Measurements from ENCODE around the gene PTPRN2. TPM values are rescaled to one million over a fixed set of nuclear protein-coding genes. Genes with fewer than 3 reads are reported as not detected.

Gene PTPRN2
- total RNA-seq, 1 donor from 2014 or later: 32.2 TPM

DNA sequence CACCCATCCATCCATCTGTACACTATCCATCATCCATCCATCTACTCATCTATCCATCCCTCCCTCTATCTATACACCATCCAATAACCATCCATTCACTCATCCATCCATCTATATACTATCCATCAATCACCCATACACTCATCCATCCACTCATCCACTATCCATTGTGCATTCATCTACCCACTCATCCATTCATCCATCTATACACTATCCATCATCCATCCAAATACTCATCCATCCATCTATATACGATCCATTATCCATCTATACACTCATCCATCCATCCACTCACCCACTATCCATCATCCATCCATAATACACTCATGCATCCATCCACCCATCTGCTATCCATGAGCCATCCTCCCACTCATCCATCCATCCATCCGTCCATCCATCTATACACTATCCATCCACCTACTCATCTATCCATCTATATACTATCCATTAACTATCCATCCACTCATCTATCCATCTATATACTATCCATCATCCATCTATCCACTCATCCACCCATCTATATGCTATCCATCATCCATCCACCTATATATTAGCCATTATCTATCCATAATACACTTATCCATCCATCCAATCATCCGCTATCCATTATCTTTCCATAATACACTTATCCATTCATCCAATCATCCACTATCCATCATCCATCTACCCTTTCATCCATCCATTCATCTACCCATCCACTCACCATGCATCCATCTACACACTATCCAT, 765.5 kb downstream of the PTPRN2 start:
- no peak for TF ChIP-seq CTCF (conservative IDR thresholded peaks at IDR 0.05)
- H3K4me1 Mint-ChIP-seq: peaks cover 11% of the 10 kb centered on the region
- no peak overlapping the region for H3K27ac Mint-ChIP-seq (ENCODE audit: unreplicated experiment)
- H3K4me3 Mint-ChIP-seq: no peak overlapping the region
- H3K9me3 Mint-ChIP-seq: no peaks in the 10 kb centered on the region
- H3K36me3 Mint-ChIP-seq (ENCODE audit: low read depth): no peaks in the 10 kb centered on the region
- DNase-seq (ENCODE audit: low read depth, low spot score): no peak
- no peaks in the 10 kb centered on the region for H3K27me3 Mint-ChIP-seq (ENCODE audit: low read depth)

DNA sequence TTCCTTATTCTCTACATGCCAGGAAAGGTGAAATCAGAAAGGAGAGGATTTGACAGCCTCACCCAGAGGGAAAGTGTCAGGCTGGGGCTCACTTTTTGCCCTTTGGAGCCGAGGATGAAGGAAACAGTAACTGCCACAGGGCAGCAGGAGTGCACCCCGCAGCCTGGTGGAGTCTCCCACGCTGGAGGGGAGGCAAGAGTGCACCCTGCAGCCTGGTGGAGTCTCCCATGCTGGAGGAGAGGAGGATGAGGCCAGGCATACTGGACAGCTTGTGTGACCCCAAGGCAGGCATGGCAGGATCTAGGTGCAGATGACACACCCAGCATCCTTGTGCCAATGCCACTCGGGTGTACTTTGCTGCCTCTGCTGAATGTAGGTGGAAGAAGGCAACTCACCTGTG, 766.8 kb downstream of the PTPRN2 start:
- H3K4me3 Mint-ChIP-seq: no peak overlapping the region

GRCh38 chr7:157819455-157819807, 768.2 kb downstream of the PTPRN2 start:
- Mint-ChIP-seq H3K4me3 (no peak overlapping the region), H3K4me1 (peaks cover 29% of the 10 kb centered on the region), H3K9me3 (no peaks in the 10 kb centered on the region), H3K36me3 (ENCODE audit: low read depth) (no peaks in the 10 kb centered on the region), H3K27ac (ENCODE audit: unreplicated experiment) (no peak overlapping the region), H3K27me3 (ENCODE audit: low read depth) (no peaks in the 10 kb centered on the region)
- no peak for DNase-seq (ENCODE audit: low read depth, low spot score)
- no peak for TF ChIP-seq CTCF (conservative IDR thresholded peaks at IDR 0.05)

More for the DNA sequence above, 766.8 kb downstream of the PTPRN2 start:
- Mint-ChIP-seq H3K27me3 (ENCODE audit: low read depth) (no peaks in the 10 kb centered on the region), H3K36me3 (ENCODE audit: low read depth) (no peaks in the 10 kb centered on the region), H3K4me1 (peaks cover 24% of the 10 kb centered on the region), H3K27ac (ENCODE audit: unreplicated experiment) (no peak overlapping the region), H3K9me3 (no peaks in the 10 kb centered on the region)
- TF ChIP-seq CTCF (conservative IDR thresholded peaks at IDR 0.05): no peak
- DNase-seq (ENCODE audit: low read depth, low spot score): no peak

- no peak for DNase-seq (ENCODE audit: low read depth, low spot score)
- H3K4me1 Mint-ChIP-seq: peaks cover 29% of the 10 kb centered on the region
- no peaks in the 10 kb centered on the region for H3K9me3 Mint-ChIP-seq
- no peak for TF ChIP-seq CTCF (conservative IDR thresholded peaks at IDR 0.05)
- H3K27me3 Mint-ChIP-seq (ENCODE audit: low read depth): no peaks in the 10 kb centered on the region
- no peak overlapping the region for H3K4me3 Mint-ChIP-seq
- no peaks in the 10 kb centered on the region for H3K36me3 Mint-ChIP-seq (ENCODE audit: low read depth)
- no peak overlapping the region for H3K27ac Mint-ChIP-seq (ENCODE audit: unreplicated experiment)
Measured at GRCh38 chr7:157818701-157819454, 768.7 kb downstream of the PTPRN2 start.

DNA sequence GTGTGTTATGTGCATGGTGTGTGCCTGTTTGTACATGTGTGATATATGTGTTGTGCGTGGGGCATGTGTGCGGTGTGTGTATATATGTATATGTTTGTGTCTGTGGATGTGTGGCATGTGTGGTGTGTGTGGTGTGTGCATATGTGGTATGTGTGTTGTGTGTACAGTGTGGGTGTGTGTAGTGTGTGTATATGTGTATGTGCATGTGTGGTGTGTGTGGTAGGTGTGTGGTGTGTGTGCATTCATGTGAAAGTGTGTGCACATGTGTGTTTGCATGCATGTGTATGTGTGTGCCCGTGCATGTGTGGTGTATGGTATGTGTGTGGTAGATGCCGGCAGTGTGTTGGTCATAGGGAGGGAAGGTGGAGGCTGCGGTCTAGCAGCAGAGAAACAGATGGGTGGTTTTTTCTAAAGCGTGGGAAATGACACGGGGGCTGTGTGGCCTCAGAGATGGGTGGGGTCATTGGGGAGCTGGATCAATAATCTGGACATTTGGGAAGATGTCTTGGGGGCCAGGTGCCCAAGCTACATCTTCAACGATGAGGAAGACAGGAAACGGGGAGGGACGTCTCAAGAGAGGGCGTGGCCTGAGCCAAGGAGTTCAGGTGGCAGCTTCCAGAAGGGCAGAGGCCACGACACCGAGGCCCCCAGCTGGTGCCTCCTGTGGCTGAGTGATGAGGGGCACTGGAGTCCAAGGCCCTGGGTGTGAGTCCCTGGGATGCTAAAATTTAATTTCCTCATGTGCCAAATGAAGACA, 769.5 kb downstream of the PTPRN2 start:
- Mint-ChIP-seq H3K9me3 (no peaks in the 10 kb centered on the region), H3K27ac (ENCODE audit: unreplicated experiment) (no peak overlapping the region), H3K27me3 (ENCODE audit: low read depth) (no peaks in the 10 kb centered on the region), H3K4me3 (no peak overlapping the region), H3K36me3 (ENCODE audit: low read depth) (no peaks in the 10 kb centered on the region), H3K4me1 (peaks cover 33% of the 10 kb centered on the region)
- no peak for DNase-seq (ENCODE audit: low read depth, low spot score)
- no peak for TF ChIP-seq CTCF (conservative IDR thresholded peaks at IDR 0.05)
